ENCODE results near the gene C21orf91. TPM values are rescaled to one million over a fixed set of nuclear protein-coding genes. Genes with fewer than 3 reads are reported as not detected.

The C21orf91 gene
- total and polyA plus RNA-seq, 4 donors, result 1.8 to 7.2 (median 4.4) TPM

GRCh38 chr21:17841103-17841502 lies 21.9 kb upstream of the C21orf91 start:
- no peak for DNase-seq (ENCODE audit: low spot score)
- no peaks in the 10 kb centered on the region for H3K27me3 ChIP-seq (ENCODE audit: control insufficient read depth in 4 of 4, insufficient read depth in 4 of 4, low read length in 3 of 4)
- TF ChIP-seq CTCF (IDR thresholded peaks at IDR 0.05; ENCODE audit: low read depth, low read length, missing input control) (no peak), ZBTB33 (IDR thresholded peaks at IDR 0.05) (no peak), EGR1 (IDR thresholded peaks at IDR 0.05; ENCODE audit: low read depth in 2 of 2) (no peak), REST (IDR thresholded peaks at IDR 0.05) (no peak), HNF4G (IDR thresholded peaks at IDR 0.05) (no peak), GABPA (IDR thresholded peaks at IDR 0.05 in 1 of 2, conservative IDR thresholded peaks at IDR 0.05 in 1 of 2) (no peak), FOXA1 (IDR thresholded peaks at IDR 0.05) (no peak), HNF4A (conservative IDR thresholded peaks at IDR 0.05) (no peak), JUND (IDR thresholded peaks at IDR 0.05) (no peak), NR2F2 (IDR thresholded peaks at IDR 0.05) (no peak)
- H3K9me3 ChIP-seq (ENCODE audit: control insufficient read depth in 4 of 4, low read length in 3 of 4), result no peaks in the 10 kb centered on the region
- no peak overlapping the region for H3K4me3 ChIP-seq (ENCODE audit: low read depth in 1 of 3, low read length in 3 of 3)
- H3K4me1 ChIP-seq (ENCODE audit: control insufficient read depth in 4 of 4, insufficient read depth in 4 of 4, low read length in 3 of 4), result no peaks in the 10 kb centered on the region
- no peak overlapping the region for H3K9ac ChIP-seq (ENCODE audit: low read depth in 1 of 2, low read length in 2 of 2)
- H3K27ac ChIP-seq (ENCODE audit: low read depth in 1 of 2, low read length in 2 of 2), result no peak overlapping the region
- H3K36me3 ChIP-seq (ENCODE audit: control insufficient read depth in 4 of 4, insufficient read depth in 3 of 4, low read depth in 1 of 4, low read length in 3 of 4), result no peaks in the 10 kb centered on the region

- 65% methylated on average over 4 of the region's 4 CpGs for WGBS
- no peaks in the 10 kb centered on the region for H3K36me3 ChIP-seq (ENCODE audit: control insufficient read depth in 4 of 4, insufficient read depth in 3 of 4, low read depth in 1 of 4, low read length in 3 of 4)
- TF ChIP-seq HNF4G (IDR thresholded peaks at IDR 0.05) (no peak), FOXA1 (IDR thresholded peaks at IDR 0.05) (no peak), RXRA (IDR thresholded peaks at IDR 0.05) (no peak), EGR1 (IDR thresholded peaks at IDR 0.05; ENCODE audit: low read depth in 2 of 2) (no peak), RAD21 (IDR thresholded peaks at IDR 0.05) (no peak), MAX (IDR thresholded peaks at IDR 0.05) (no peak), TAF1 (conservative IDR thresholded peaks at IDR 0.05) (no peak), FOXA2 (IDR thresholded peaks at IDR 0.05) (no peak), ATF3 (IDR thresholded peaks at IDR 0.05) (no peak), HNF4A (conservative IDR thresholded peaks at IDR 0.05) (no peak), CTCF (IDR thresholded peaks at IDR 0.05; ENCODE audit: low read depth, low read length, missing input control) (no peak), YY1 (IDR thresholded peaks at IDR 0.05) (no peak), GABPA (IDR thresholded peaks at IDR 0.05 in 1 of 2, conservative IDR thresholded peaks at IDR 0.05 in 1 of 2) (no peak), SP1 (IDR thresholded peaks at IDR 0.05) (no peak), ZBTB33 (IDR thresholded peaks at IDR 0.05) (no peak)
Measured at GRCh38 chr21:17834639-17835354, 15.6 kb upstream of the C21orf91 start.

More at GRCh38 chr21:17834639-17835354, 15.6 kb upstream of the C21orf91 start:
- Histone ChIP-seq H3K27ac (ENCODE audit: low read depth in 1 of 2, low read length in 2 of 2) (no peak overlapping the region), H3K9me3 (ENCODE audit: control insufficient read depth in 4 of 4, low read length in 3 of 4) (no peaks in the 10 kb centered on the region), H3K27me3 (ENCODE audit: control insufficient read depth in 4 of 4, insufficient read depth in 4 of 4, low read length in 3 of 4) (no peaks in the 10 kb centered on the region), H3K4me1 (ENCODE audit: control insufficient read depth in 4 of 4, insufficient read depth in 4 of 4, low read length in 3 of 4) (no peaks in the 10 kb centered on the region), H3K9ac (ENCODE audit: low read depth in 1 of 2, low read length in 2 of 2) (no peak overlapping the region), H3K4me3 (ENCODE audit: low read depth in 1 of 3, low read length in 3 of 3) (no peak overlapping the region)
- no peak for DNase-seq (ENCODE audit: low spot score)

Data from liver (tissue), 9 donors.